IPS DF 6.9 (cell line): ENCODE measurements around the gene PITX3.

Source experiments
- DNase-seq: peaks from one replicate; pipeline ENCODE4 v3.0.0-alpha.2; 2013; ENCODE audit warnings: low read depth, low spot score
- H3K27ac ChIP-seq: one replicate; pipeline ENCODE4 v1.5.1; 2013; ENCODE audit warnings: low read length, control low read depth
- H3K27me3 ChIP-seq: 2 replicates; pipeline ENCODE4 v1.6.1; 2013; ENCODE audit warnings: mild to moderate bottlenecking, low read length; ENCODE audit not compliant: control insufficient read depth, insufficient read depth
- H3K36me3 ChIP-seq: 2 replicates; pipeline ENCODE4 v1.6.1; 2013; ENCODE audit warnings: low read length; ENCODE audit not compliant: control insufficient read depth, insufficient read depth
- H3K4me1 ChIP-seq: 2 replicates; pipeline ENCODE4 v1.6.1; 2013; ENCODE audit warnings: low read length; ENCODE audit not compliant: control insufficient read depth, insufficient read depth
- H3K4me3 ChIP-seq: 2 replicates; pipeline ENCODE4 v1.5.1; 2013; ENCODE audit warnings: mild to moderate bottlenecking, low read length
- H3K9me3 ChIP-seq: 2 replicates; pipeline ENCODE4 v1.6.1; 2013; ENCODE audit warnings: low read length, inconsistent platforms; ENCODE audit not compliant: control insufficient read depth, insufficient read depth
- whole genome bisulfite sequencing: extraction: QIAGEN DNeasy Blood & Tissue Kit; methylation state at CpG from one replicate; pipeline ENCODE4 v1.1.7; 2013; ENCODE audit warnings: mixed read lengths, missing lambda C conversion rate; ENCODE audit not compliant: insufficient read length, insufficient coverage; 5-methylcytosine and 5-hydroxymethylcytosine counted together

Gene PITX3

GRCh38 chr10:102185272-102185671 is 56.0 kb downstream of the PITX3 start:
- H3K27ac ChIP-seq, result no peak overlapping the region
- peaks cover 4% of the 10 kb centered on the region for H3K9me3 ChIP-seq
- WGBS, result no CpG with 5 or more reads among the region's 2 CpGs
- no peaks in the 10 kb centered on the region for H3K27me3 ChIP-seq
- DNase-seq, result no peak
- no peak overlapping the region for H3K4me3 ChIP-seq
- H3K36me3 ChIP-seq, result no peaks in the 10 kb centered on the region; the same call in 1 of the 2 replicates
- H3K4me1 ChIP-seq, result no peaks in the 10 kb centered on the region

- H3K4me1 ChIP-seq, result no peaks in the 10 kb centered on the region
- no peak overlapping the region for H3K27ac ChIP-seq
- peaks cover 4% of the 10 kb centered on the region for H3K9me3 ChIP-seq
- DNase-seq, result no peak
- WGBS, result no CpG with 5 or more reads among the region's 2 CpGs
- no peak overlapping the region for H3K4me3 ChIP-seq
- no peaks in the 10 kb centered on the region; the same call in 1 of the 2 replicates for H3K36me3 ChIP-seq
- no peaks in the 10 kb centered on the region for H3K27me3 ChIP-seq
Observed at GRCh38 chr10:102184606-102185005, 56.7 kb downstream of the PITX3 start.
